Left renal pelvis (tissue), 4 donors: ENCODE data around the gene FAM222A. TPM values are rescaled to one million over a fixed set of nuclear protein-coding genes. Genes with fewer than 3 reads are reported as not detected.
A peak's percentile ranks its signal among the peaks of the same experiment; 100 is the strongest.

Experiments used
- DNase-seq, 4 donors: peaks; one replicate each; pipeline ENCODE4 v3.0.0-alpha.2; 2013; ENCODE audit warnings: low read depth in 4 of 4, low spot score in 3 of 4
- polyA plus RNA-seq, 4 donors: library from polyadenylated mRNA; unstranded; fragments of 120-200 nt; gene quantifications; one replicate each; pipeline ENCODE4 v1.2.1, GENCODE V29; 2013; ENCODE audit not compliant: insufficient read length in 4 of 4

The FAM222A gene
- polyA plus RNA-seq, 4 donors: 2.1 to 10.1 (median 6.5) TPM

GRCh38 chr12:109710205-109710746 lies 3.3 kb upstream of the FAM222A start:
- no peak for DNase-seq

GRCh38 chr12:109710747-109711595 lies 2.7 kb upstream of the FAM222A start:
- no peak for DNase-seq

- DNase-seq: no peak
Measured at GRCh38 chr12:109711596-109712461, 1.8 kb upstream of the FAM222A start.

GRCh38 chr12:109714141-109714912 lies 702 bp downstream of the FAM222A start:
- peak in 1 of 4 donors; percentile 57 for DNase-seq

- DNase-seq: no peak
Measured at GRCh38 chr12:109714913-109715244, 1.3 kb downstream of the FAM222A start.

DNA sequence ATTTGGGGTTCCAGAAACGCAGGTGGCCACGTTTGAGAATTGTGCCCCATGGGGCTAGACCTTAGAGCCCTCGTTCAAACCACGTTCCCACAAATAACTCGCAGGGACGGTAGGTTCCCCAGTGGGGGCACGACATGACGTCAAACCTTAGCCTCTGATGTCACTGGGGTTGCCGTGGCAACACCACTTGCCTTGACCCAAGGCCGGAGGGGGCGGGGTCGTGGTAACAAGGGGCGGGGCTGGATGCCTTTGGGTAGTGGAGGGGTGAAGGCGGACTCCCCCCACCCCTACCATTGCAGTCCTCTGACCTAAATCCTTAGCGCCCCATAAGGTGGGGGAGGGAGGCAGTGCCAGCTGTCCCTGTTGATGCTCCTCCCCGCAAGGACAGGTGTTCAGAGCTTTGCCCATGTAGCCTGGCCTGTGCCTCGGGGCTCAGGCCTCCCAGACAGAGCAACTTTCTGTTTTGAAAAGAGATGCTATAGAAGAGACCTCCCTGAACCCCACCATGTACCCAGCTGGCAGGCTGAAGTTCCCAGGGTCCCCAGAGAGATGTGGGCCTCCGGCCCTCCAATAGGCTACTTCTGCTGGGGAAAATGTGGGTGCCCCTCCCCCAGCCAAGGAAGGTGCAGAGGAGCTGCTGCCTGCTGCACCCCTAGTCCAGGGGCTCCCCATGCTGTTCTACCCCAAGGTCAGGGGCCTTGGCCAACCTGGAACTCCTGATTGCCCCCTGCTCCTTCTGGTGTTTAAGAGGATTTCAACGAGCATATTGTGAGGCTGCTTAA lies 1.9 kb downstream of the FAM222A start:
- no peak for DNase-seq

- DNase-seq: no peak
Measured at GRCh38 chr12:109716092-109716479, 2.5 kb downstream of the FAM222A start.

- DNase-seq: no peak
Measured at GRCh38 chr12:109716512-109717389, 3.1 kb downstream of the FAM222A start.

DNA sequence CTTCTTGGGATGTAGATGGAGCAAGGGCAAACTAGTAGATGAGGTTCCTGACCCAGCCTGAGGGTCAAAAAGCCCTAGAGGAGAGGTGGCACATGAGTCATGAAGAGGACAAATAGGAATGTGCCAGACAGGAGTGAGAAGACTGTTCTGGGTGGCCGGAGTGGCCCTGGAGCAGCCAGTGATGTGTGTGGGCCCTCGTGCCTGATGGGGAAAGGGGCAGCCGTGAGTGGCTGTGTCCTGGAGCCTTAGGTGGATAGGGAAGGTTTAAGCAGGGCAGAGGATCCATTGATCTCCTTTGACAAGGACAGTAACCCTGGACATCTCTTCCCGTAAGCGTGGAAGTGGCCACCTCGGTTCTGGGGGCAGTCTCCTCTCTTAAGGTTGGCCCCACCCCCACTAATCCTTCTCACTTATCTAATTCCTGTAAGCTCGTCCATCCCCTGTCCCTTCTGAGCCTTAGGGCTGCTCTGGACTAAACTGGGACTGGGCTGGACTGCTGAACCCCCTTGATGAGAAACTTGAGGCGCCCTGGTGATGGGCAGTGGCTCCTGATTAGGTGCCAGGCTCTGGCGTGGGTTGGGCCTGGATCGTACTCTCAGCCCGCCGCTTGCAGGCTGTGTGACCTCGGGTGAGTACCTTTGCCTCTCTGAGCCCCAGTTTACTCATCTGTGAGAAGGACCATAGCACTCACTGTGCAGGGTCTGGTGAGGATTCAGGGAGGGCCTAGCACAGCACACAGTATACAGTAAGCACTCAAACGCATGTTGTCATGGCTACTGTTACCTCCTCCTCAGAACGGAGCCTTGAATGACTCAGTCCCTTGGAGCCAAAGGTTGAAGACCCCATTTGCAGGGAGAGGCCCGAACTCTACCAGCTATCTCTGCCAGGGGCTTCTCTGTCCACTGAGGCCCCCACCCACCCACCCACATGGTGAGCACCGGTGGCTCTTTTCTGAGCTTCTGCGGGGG lies 4.0 kb downstream of the FAM222A start:
- DNase-seq: no peak

GRCh38 chr12:109718390-109718789 lies 4.8 kb downstream of the FAM222A start:
- no peak for DNase-seq

DNA sequence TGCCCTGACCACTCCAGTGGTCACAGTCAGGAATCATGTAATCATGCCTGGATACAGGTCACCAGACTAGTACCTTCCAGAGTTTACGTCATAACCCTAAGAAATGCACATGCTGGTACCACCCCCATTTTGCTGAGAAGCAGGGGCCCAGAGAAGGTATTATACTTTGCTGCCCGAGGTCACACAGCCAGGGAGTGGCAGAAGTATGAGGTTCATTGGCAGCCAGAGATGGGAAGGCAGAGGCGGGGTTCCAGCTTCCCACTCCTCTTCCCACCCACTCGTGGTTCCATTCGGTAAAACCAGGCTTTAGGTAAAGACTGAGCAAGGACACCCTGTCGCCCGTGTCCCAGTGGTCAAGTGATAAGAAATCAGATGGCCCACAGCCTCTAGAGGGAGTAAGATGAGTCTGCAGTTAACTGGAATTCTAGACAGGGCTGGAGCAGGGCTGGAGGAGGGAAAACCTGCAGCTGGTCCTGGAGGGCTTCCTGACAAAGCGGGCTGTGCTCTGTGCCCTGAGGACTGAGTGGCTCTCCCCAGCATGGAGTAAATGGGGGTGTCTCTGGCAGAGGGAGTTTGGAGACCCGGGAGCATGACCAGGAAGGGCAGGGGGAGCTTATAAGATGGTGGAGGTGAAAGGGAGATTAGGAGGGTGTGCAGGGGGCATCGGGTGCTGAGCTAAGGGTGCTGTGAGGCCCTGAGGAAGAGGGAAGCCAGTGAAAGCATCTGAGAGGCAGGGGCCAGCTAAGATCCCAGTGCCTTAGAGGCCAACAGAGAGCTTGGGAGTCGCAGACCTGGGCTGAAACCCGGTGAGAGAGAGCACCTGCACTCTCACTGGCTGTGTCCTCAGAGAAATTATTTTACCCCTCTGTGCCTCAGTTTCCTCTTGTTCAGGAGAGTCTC lies 5.7 kb downstream of the FAM222A start:
- DNase-seq: no peak

GRCh38 chr12:109720152-109720856 lies 6.7 kb downstream of the FAM222A start:
- DNase-seq: peak in 1 of 4 donors; percentile 67

DNA sequence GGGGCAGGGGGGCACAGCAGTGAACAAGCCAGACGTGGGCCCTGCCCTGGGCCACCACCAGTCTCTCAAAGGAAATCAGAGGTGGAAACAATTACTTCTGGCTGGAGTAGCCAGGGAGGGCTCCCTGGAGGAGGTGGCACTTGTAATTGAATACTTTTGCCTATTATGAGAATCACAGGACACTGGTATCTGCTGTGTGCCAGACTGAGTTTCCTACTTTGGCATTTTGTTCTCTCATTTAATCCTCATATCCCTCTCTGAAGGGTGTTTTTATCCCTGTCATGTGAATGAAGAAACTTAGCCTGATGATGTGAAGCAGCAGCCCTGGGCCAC lies 7.2 kb downstream of the FAM222A start:
- DNase-seq: no peak

GRCh38 chr12:109721276-109721675 lies 7.7 kb downstream of the FAM222A start:
- no peak for DNase-seq

DNA sequence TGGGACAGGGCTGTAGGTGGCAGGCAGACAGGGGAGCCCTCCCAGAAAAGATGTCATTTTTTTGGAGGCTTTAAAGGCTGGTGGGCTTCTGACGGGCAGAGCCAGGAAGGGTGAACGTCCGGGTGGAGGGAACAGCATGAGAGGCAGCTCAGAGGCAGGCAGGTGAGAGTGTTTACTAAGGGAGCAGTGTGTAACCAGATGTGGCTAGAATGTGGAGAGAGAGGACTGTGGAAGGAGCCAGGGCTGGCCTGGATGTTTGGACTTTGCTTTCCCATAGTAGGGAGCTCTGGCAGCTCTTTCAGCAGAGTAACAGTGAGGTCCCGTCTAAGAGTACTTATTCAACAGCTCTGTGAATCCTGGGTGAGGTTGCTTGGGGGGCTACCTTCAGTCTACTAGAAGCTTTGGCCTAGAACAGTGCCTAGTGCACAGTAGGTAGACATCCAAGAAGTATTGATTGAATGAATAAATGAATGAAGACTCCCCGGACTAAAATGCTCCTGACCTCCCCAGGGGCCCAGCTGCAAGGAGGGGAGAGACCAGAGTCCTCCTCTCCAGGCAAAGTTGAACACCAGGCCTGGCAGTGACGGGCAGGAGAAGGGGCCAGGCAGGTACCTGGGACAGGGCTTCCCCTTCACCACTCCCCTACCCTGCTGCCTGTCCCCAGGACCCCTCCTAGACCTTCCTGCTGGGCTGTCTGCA lies 8.5 kb downstream of the FAM222A start:
- DNase-seq: no peak

GRCh38 chr12:109722721-109723094 lies 9.1 kb downstream of the FAM222A start:
- no peak for DNase-seq
